ENCODE results near the gene PCDHGC3.

PCDHGC3 gene

GRCh38 chr5:141485321-141486055 lies 9.7 kb downstream of the PCDHGC3 start:
- no peak for DNase-seq (ENCODE audit: low spot score)

- no peak for DNase-seq (ENCODE audit: low spot score)
Observed at GRCh38 chr5:141486091-141486490, 10.3 kb downstream of the PCDHGC3 start.

- DNase-seq (ENCODE audit: low spot score), result no peak
Observed at GRCh38 chr5:141487131-141487530, 11.4 kb downstream of the PCDHGC3 start.

- DNase-seq (ENCODE audit: low spot score), result no peak
Observed at GRCh38 chr5:141488591-141489561, 13.1 kb downstream of the PCDHGC3 start, which contains the start of gene PCDHGC5. PCDHGC5 (plus strand) TSS chr5:141489081; CDS start chr5:141489241, 160 bp downstream.

GRCh38 chr5:141489841-141490240 lies 14.1 kb downstream of the PCDHGC3 start:
- DNase-seq (ENCODE audit: low spot score), result no peak

- DNase-seq (ENCODE audit: low spot score), result no peak
Observed at GRCh38 chr5:141490271-141490670, 14.5 kb downstream of the PCDHGC3 start.

- DNase-seq (ENCODE audit: low spot score), result no peak
Observed at GRCh38 chr5:141490771-141491170, 15.0 kb downstream of the PCDHGC3 start.

GRCh38 chr5:141491323-141492167 lies 15.8 kb downstream of the PCDHGC3 start:
- DNase-seq (ENCODE audit: low spot score), result no peak

- DNase-seq (ENCODE audit: low spot score), result no peak
Observed at GRCh38 chr5:141492168-141492885, 16.6 kb downstream of the PCDHGC3 start.

- DNase-seq (ENCODE audit: low spot score), result no peak
Observed at GRCh38 chr5:141493500-141494422, 18.0 kb downstream of the PCDHGC3 start.

GRCh38 chr5:141494761-141495452 lies 19.1 kb downstream of the PCDHGC3 start:
- DNase-seq (ENCODE audit: low spot score), result no peak

- no peak for DNase-seq (ENCODE audit: low spot score)
Observed at GRCh38 chr5:141495453-141495811, 19.7 kb downstream of the PCDHGC3 start.

- no peak for DNase-seq (ENCODE audit: low spot score)
Observed at GRCh38 chr5:141496038-141496437, 20.3 kb downstream of the PCDHGC3 start.

GRCh38 chr5:141501761-141502160 lies 26.0 kb downstream of the PCDHGC3 start:
- DNase-seq (ENCODE audit: low spot score), result no peak

- no peak for DNase-seq (ENCODE audit: low spot score)
Observed at GRCh38 chr5:141503681-141504080, 27.9 kb downstream of the PCDHGC3 start.

- DNase-seq (ENCODE audit: low spot score), result no peak
Observed at GRCh38 chr5:141504216-141504615, 28.4 kb downstream of the PCDHGC3 start.

GRCh38 chr5:141506381-141507155 lies 30.8 kb downstream of the PCDHGC3 start:
- DNase-seq (ENCODE audit: low spot score), result no peak

- no peak for DNase-seq (ENCODE audit: low spot score)
Observed at GRCh38 chr5:141507387-141508091, 31.8 kb downstream of the PCDHGC3 start.

Measured in HuH-7 (cell line).